Fibroblast of mammary gland (primary cell): ENCODE measurements around the gene PRR3.
"Not testable (repeated sequence)": the region's sequence is repeated elsewhere in the genome, so short reads cannot be mapped to it uniquely, and the experiment has no call there.

Experiments
- DNase-seq: peaks from one replicate; pipeline ENCODE4 v3.0.0-alpha.2; 2010; ENCODE audit warnings: low read depth
- H3K4me3 ChIP-seq: 2 replicates; pipeline ENCODE4 v1.5.1; 2011; ENCODE audit warnings: low read depth, mild to moderate bottlenecking, low read length, moderate library complexity; ENCODE audit not compliant: control insufficient read depth
- CTCF ChIP-seq: conservative IDR thresholded peaks from 2 replicates; pipeline ENCODE4 v1.5.1; 2011; ENCODE audit warnings: low read depth, low read length, inconsistent platforms; ENCODE audit not compliant: control insufficient read depth, insufficient read depth

PRR3 gene

DNA sequence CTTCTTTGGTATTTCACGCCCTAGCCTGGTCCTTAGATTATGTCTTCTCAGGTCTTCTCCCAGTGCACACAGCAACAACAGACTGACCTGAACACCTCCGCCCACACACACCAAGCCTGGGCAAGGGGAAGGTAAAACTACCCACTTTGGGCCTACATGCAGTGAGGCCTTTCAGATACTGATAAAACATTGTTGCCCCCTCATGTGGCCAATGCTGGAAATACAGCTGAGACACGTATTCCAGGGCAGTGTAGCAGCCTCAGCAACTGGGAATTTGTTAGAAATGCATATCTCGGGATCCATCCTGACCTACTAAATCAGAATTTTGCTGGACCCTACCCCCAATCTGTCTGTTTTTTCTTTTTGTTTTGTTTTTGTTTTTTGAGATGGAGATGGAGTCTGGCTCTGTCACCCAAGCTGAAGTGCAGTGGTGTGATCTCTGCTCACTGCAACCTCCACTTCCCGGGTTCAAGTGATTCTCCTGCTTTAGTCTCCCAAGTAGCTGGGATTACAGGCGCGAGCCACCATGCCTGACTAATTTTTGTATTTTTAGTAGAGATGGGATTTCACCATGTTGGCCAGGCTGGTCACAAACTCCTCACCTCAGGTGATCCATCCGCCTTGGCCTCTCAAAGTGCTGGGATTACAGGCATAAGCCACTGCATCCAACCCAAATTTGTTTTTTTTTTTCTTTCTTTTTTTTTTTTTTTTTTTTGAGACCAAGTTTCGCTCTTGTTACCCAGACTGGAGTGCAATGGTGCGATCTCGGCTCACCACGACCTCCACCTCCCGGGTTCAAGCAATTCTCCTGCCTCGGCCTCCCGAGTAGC, 40.4 kb downstream of the PRR3 start:
- not testable (repeated sequence) for H3K4me3 ChIP-seq
- peak; percentile 83 for TF ChIP-seq CTCF
- peak; percentile 80 for DNase-seq

GRCh38 chr6:30598912-30599624, 42.0 kb downstream of the PRR3 start:
- no peak overlapping the region for H3K4me3 ChIP-seq
- DNase-seq: no peak
- TF ChIP-seq CTCF: no peak

DNA sequence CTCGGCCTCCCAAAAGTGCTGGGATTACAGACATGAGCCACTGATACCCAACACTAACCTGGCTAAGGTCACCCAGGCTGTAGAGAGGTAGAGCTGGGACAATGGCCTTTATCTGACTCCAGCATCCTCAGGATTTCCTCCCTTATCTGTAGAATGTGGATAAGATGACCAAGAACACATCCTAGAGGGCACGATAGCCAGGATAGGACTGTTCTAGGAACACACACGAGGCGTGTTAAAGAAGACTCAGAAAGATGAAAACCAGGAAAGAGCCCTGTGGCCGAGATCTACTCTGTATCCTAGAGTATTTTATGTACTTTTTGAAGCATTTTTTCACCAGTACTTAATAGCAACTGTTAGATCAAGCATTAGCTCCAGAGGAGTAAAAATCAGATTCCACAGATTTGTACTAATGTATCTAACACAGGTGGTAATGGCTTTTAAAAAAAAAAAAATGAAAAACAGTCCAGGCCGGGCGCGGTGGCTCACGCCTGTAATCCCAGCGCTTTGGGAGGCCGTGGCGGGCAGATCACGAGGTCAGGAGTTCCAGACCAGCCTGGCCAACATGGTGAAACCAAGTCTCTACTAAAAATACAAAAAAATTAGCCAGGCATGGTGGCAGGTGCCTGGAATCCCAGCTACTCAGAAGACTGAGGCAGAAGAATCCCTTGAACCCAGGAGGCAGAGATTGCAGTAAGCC, 42.7 kb downstream of the PRR3 start:
- TF ChIP-seq CTCF: no peak
- DNase-seq: no peak
- H3K4me3 ChIP-seq: no peak overlapping the region

DNA sequence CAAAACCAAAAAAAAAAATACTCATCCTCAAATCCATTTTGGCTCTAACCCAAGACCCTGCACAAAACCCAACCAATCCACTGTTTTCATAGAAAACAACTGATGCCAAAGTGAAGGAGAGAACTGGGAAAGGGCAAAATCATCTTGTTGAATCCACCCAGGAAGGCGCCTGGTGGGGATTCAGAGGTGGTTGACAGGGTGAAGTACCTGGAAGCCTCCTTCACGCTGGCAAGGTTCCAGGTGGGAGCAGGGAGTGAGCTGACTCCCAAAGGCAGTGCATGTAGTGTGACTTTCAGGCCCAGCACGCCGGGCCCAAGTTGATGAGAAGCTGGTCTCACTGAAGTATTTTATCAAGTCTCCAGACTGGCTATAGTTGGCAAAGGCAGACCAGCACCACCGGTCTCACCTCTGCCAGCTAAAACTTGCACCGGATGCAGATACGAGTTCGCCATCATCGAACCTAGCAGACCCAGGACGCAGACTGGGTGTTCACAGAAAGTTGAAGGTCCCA, 43.4 kb downstream of the PRR3 start:
- no peak overlapping the region for H3K4me3 ChIP-seq
- TF ChIP-seq CTCF: no peak
- no peak for DNase-seq

DNA sequence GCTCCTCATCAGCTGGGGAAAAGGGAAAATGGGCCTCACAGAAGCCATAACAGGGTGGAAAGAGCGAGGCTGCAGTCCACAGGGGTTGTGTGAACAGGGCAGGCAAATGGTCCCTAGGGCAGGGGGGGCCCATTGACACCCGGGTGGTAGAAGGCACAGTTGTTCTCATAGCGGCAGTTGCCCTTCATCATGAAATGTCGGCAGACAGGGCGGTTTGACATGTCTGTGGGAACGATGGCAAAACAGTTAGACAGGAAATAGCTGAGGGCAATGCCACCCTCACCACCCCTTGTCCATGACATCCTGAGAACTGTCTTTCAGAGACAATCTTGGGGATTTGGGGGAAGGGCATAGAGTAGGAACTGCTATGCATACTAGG, 44.3 kb downstream of the PRR3 start:
- no peak for TF ChIP-seq CTCF
- DNase-seq: no peak
- H3K4me3 ChIP-seq: no peak overlapping the region

- TF ChIP-seq CTCF: no peak
- DNase-seq: no peak
- no peak overlapping the region for H3K4me3 ChIP-seq
These were observed 44.9 kb downstream of the PRR3 start for GRCh38 chr6:30601815-30602641.
